Endothelial cell of umbilical vein (primary cell): ENCODE measurements around the gene NDUFA8.

Experiments
- CTCF ChIP-seq, 2 donors: IDR thresholded peaks; 1 replicate in 1 of 2; 2 replicates in 1 of 2; pipeline ENCODE4 v1.5.1; 2011; ENCODE audit warnings: low read length in 2 of 2, mild to moderate bottlenecking in 2 of 2, moderate library complexity in 2 of 2, control low read depth in 1 of 2, inconsistent platforms in 1 of 2, low read depth in 1 of 2; ENCODE audit not compliant: insufficient read depth in 1 of 2; ENCODE audit errors: extremely low read depth in 1 of 2
- POLR2AphosphoS5 ChIP-seq: IDR thresholded peaks from 2 replicates; pipeline ENCODE4 v1.6.1; 2012; ENCODE audit warnings: low read depth, mild to moderate bottlenecking, control low read depth, low read length, moderate library complexity; ENCODE audit not compliant: insufficient read depth

GRCh38 chr9:122141671-122142070 lies 17.9 kb downstream of the NDUFA8 start:
- TF ChIP-seq CTCF (IDR thresholded peaks at IDR 0.05; ENCODE audit: extremely low read depth in 1 of 2, insufficient read depth in 1 of 2, low read depth in 1 of 2, low read length in 2 of 2) (no peak), POLR2AphosphoS5 (no peak)
